A549 (cell line): ENCODE data around the gene P4HA2. TPM values are rescaled to one million over a fixed set of nuclear protein-coding genes. Genes with fewer than 3 reads are reported as not detected.

Source experiments
- ATAC-seq, 2 experiments: fragments of 200-7000 bp in 1 of 2; fragments of >200 bp in 1 of 2; cut with Nextera tagmentation in 1 of 2; cut with Tn5 transposase in 1 of 2; 3 replicates each; pipeline versions ENCODE4 v1.8.0 to v1.9.1; 2018 to 2020; ENCODE audit warnings: mild to moderate bottlenecking in 1 of 2, moderate library complexity in 1 of 2
- CTCF ChIA-PET: fragments of 300-600 bp; sonication (Branson Sonifier 250); formaldehyde crosslinking; extraction: SDS; loops from one replicate; lab custom pipeline; 2021; ENCODE audit warnings: antibody characterized with exemption, inconsistent platforms; lab: Yijun Ruan, JAX
- POLR2A ChIA-PET: fragments of 350-600 bp; formaldehyde crosslinking; extraction: SDS; loops from one replicate; lab custom pipeline; 2021; ENCODE audit warnings: antibody characterized with exemption, inconsistent platforms; lab: Yijun Ruan, JAX
- DNase-seq, 2 experiments: peaks; one replicate each; pipeline versions ENCODE4 v3.0.0 to v3.0.0-alpha.2; 2011 to 2016; ENCODE audit warnings: low read depth in 1 of 2, low spot score in 1 of 2
- FAIRE-seq: peaks from 2 replicates; lab custom pipeline; 2011; peaks lifted over from hg19 to GRCh38; lab: Jason Lieb, UNC
- H3K27ac ChIP-seq, 2 experiments: fragments of >200 bp; sonication (Bioruptor Twin); formaldehyde crosslinking; 3 replicates each; pipeline ENCODE4 v1.5.1; 2016 to 2017
- H3K4me1 ChIP-seq: fragments of >200 bp; sonication (Bioruptor Twin); formaldehyde crosslinking; 3 replicates; pipeline ENCODE4 v1.6.1; 2016
- H3K4me2 ChIP-seq: fragments of >200 bp; sonication (Bioruptor Twin); formaldehyde crosslinking; 3 replicates; pipeline ENCODE4 v1.6.1; 2016
- H3K4me3 ChIP-seq: fragments of >200 bp; sonication (Bioruptor Twin); formaldehyde crosslinking; 3 replicates; pipeline ENCODE4 v1.5.1; 2016
- H3K9me3 ChIP-seq: fragments of >200 bp; sonication (Bioruptor Twin); formaldehyde crosslinking; 3 replicates; pipeline ENCODE4 v1.6.1; 2016
- BCL3 ChIP-seq: fragments of >200 bp; sonication (Bioruptor Twin); formaldehyde crosslinking; IDR thresholded peaks from 3 replicates; pipeline ENCODE4 v1.6.1; 2016
- CBX2 ChIP-seq: fragments of 200-600 bp; sonication (generic); IDR thresholded peaks from 2 replicates; pipeline ENCODE4 v1.6.1; 2016; ENCODE audit warnings: low read depth, mild to moderate bottlenecking, borderline replicate concordance
- EHF ChIP-seq: fragments of 250-450 bp; sonication (Bioruptor Pico); IDR thresholded peaks from 2 replicates; pipeline ENCODE4 v1.5.0; 2020; ENCODE audit warnings: mild to moderate bottlenecking
- FOSB ChIP-seq: fragments of 250-450 bp; sonication (Bioruptor Pico); IDR thresholded peaks from 2 replicates; pipeline ENCODE4 v1.5.0; 2020; ENCODE audit warnings: mild to moderate bottlenecking, moderate library complexity
- FOXS1 ChIP-seq: fragments of 250-450 bp; sonication (Bioruptor Pico); IDR thresholded peaks from 2 replicates; pipeline ENCODE4 v1.5.0; 2020; ENCODE audit warnings: mild to moderate bottlenecking, moderate library complexity
- GATA3 ChIP-seq: IDR thresholded peaks from 2 replicates; pipeline ENCODE4 v1.6.1; 2012; ENCODE audit warnings: borderline replicate concordance
- HOXB13 ChIP-seq: fragments of 250-450 bp; sonication (Bioruptor Pico); IDR thresholded peaks from 2 replicates; pipeline ENCODE4 v1.5.0; 2020; ENCODE audit warnings: low read depth, mild to moderate bottlenecking, moderate library complexity
- KDM1A ChIP-seq: fragments of 200-600 bp; sonication (generic); IDR thresholded peaks from 2 replicates; pipeline ENCODE4 v1.6.1; 2016; ENCODE audit warnings: low read depth, mild to moderate bottlenecking
- MAFK ChIP-seq: fragments of 450-650 bp; IDR thresholded peaks from 2 replicates; pipeline ENCODE4 v1.6.1; 2014; ENCODE audit not compliant: partially characterized antibody
- MAX ChIP-seq: IDR thresholded peaks from 2 replicates; pipeline ENCODE4 v1.6.1; 2012
- NFE2L2 ChIP-seq: fragments of 150-350 bp; conservative IDR thresholded peaks from 2 replicates; pipeline ENCODE4 v1.6.1; 2014; ENCODE audit warnings: low read length
- NPAS2 ChIP-seq: fragments of 250-450 bp; sonication (Bioruptor Pico); IDR thresholded peaks from 2 replicates; pipeline ENCODE4 v1.8.0; 2022; ENCODE audit warnings: mild to moderate bottlenecking, moderate library complexity, borderline replicate concordance
- RAD21 ChIP-seq, 2 experiments: fragments of >200 bp in 1 of 2; sonication (Bioruptor Twin) in 1 of 2; formaldehyde crosslinking in 1 of 2; IDR thresholded peaks in 1 of 2; conservative IDR thresholded peaks in 1 of 2; 2 replicates in 1 of 2; 3 replicates in 1 of 2; pipeline ENCODE4 v1.6.1; 2012 to 2018; ENCODE audit warnings: inconsistent platforms in 1 of 2
- REST ChIP-seq: fragments of 200-600 bp; sonication (generic); IDR thresholded peaks from 2 replicates; pipeline ENCODE4 v1.6.1; 2016; ENCODE audit warnings: antibody characterized with exemption, mild to moderate bottlenecking, moderate library complexity
- RFX5 ChIP-seq: fragments of 450-650 bp; IDR thresholded peaks from 2 replicates; pipeline ENCODE4 v1.7.1; 2014; ENCODE audit warnings: antibody characterized with exemption, mild to moderate bottlenecking, moderate library complexity
- RNF2 ChIP-seq: fragments of 200-600 bp; sonication (generic); IDR thresholded peaks from 2 replicates; pipeline ENCODE4 v1.6.1; 2016; ENCODE audit warnings: low read depth, mild to moderate bottlenecking, antibody characterized with exemption, moderate library complexity, borderline replicate concordance
- TFCP2L1 ChIP-seq: fragments of 250-450 bp; sonication (Bioruptor Pico); IDR thresholded peaks from 2 replicates; pipeline ENCODE4 v1.5.0; 2021; ENCODE audit warnings: mild to moderate bottlenecking
- TP53 ChIP-seq: fragments of 250-450 bp; sonication (Bioruptor Pico); IDR thresholded peaks from 2 replicates; pipeline ENCODE4 v1.5.0; 2021; ENCODE audit warnings: mild to moderate bottlenecking, moderate library complexity
- ZC3H11A ChIP-seq: fragments of 450-650 bp; IDR thresholded peaks from 2 replicates; pipeline ENCODE4 v1.6.1; 2014; ENCODE audit warnings: antibody characterized with exemption, mild to moderate bottlenecking
- ZFP36 ChIP-seq: fragments of 450-650 bp; IDR thresholded peaks from 2 replicates; pipeline ENCODE4 v1.6.1; 2014; ENCODE audit warnings: borderline replicate concordance; ENCODE audit not compliant: partially characterized antibody
- WGBS: methylation state at CpG from one replicate; pipeline ENCODE4 v1.1.6; 2017; ENCODE audit errors: missing lambda C conversion rate; 5-methylcytosine and 5-hydroxymethylcytosine counted together
- polyA plus RNA-seq, 4 experiments: library from polyadenylated mRNA; depleted of rRNA in 3 of 4; stranded (reverse); fragments of >200 nt; fragmentation: RNase III in 1 of 4; extraction: RNeasy Plus Mini Kit Qiagen cat#74134 plus additional on column Dnase treatment in 1 of 4; gene quantifications; 2 replicates in 3 of 4; 3 replicates in 1 of 4; pipeline ENCODE4 v1.2.3, GENCODE V29; 2011 to 2017
- TF ChIP-seq, protein P1 (sequence below): IDR thresholded peaks from 2 replicates; pipeline ENCODE4 v1.6.1; 2012

P4HA2 gene
- polyA plus RNA-seq, 2 of the 4 experiments (the other 2 are of a cell fraction), result 36.4 to 45.0 TPM

DNA sequence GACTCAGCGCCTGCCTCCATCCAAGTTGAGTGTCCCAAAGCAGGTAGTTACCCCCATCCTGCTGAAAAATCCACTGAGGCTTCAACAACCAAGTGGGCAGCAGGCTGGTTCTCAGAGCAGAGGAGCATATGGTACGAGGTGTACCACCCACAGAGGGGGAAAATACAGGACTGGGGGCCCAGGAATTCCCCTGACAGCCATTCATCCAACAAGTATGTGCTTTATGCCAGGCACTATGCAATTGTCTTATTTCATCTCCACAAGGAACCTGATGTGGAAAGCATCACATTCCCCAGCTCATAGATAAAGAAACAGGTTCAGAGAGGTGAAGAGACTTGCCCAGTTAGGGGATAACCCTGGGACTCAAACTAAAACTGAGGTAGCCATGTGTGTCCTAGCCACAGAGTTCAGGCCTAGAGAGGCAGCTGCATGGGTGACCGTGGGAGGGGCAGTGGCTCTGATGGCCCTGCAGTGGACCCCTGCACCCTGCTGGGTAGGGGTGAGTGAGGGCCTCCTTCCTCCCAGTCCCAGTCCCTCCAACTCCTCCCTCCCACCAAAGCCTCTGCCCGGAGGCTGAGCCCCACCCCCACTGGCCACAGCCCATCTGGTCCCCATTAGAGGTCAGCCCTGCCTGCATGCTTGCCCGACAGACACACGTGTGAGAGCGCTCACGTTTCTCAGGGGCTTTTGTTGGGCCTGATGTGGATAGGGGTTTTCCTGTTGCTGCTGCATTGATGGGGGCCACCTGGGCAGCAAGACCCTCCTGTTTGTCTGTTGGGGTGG, 41.3 kb upstream of the P4HA2 start:
- 71% methylated on average over 4 of the region's 8 CpGs for WGBS
- ATAC-seq (no peak), FAIRE-seq (no peak), DNase-seq (no peak)
- ChIA-PET POLR2A (no interaction called here), CTCF (interaction anchor here (0.6 to 2.4 kb wide), 4 partner anchors 22 to 206 kb away, joined by 3 to 7 read pairs (median 4); no protein-coding TSS in a partner anchor)
- H3K4me1 ChIP-seq, result peaks cover 32% of the 10 kb centered on the region
- no peaks in the 10 kb centered on the region for H3K9me3 ChIP-seq
- TF ChIP-seq TFCP2L1 (CRISPR knock-in tag) (no peak), MAX (0 out of 2 replicates have a peak, but pooled peaks have one; percentile 22), MAFK (no peak), RFX5 (no peak), NFE2L2 (no peak), BCL3 (no peak)
- H3K27ac ChIP-seq, result peak overlapping the region in 1 of 2 experiments; percentile 42; a peak in 2 of 6 replicates
- H3K4me3 ChIP-seq, result no peak overlapping the region
- H3K4me2 ChIP-seq, result no peak overlapping the region

GRCh38 chr5:132267931-132268768, 40.5 kb upstream of the P4HA2 start:
- peaks cover 40% of the 10 kb centered on the region for H3K4me1 ChIP-seq
- FAIRE-seq, result no peak

More at GRCh38 chr5:132267931-132268768, 40.5 kb upstream of the P4HA2 start:
- 76% methylated on average over 2 of the region's 6 CpGs for WGBS
- no peak for TF ChIP-seq KDM1A
- TF ChIP-seq, protein P1, sequence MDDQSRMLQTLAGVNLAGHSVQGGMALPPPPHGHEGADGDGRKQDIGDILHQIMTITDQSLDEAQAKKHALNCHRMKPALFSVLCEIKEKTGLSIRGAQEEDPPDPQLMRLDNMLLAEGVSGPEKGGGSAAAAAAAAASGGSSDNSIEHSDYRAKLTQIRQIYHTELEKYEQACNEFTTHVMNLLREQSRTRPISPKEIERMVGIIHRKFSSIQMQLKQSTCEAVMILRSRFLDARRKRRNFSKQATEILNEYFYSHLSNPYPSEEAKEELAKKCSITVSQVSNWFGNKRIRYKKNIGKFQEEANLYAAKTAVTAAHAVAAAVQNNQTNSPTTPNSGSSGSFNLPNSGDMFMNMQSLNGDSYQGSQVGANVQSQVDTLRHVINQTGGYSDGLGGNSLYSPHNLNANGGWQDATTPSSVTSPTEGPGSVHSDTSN, result no peak
- no peak for TF ChIP-seq RAD21 (conservative IDR thresholded peaks at IDR 0.05 in 1 of 2, IDR thresholded peaks at IDR 0.05 in 1 of 2)
- TF ChIP-seq EHF (CRISPR knock-in tag), result no peak
- no peak for TF ChIP-seq NPAS2 (CRISPR knock-in tag)
- no peak for TF ChIP-seq CBX2
- TF ChIP-seq ZFP36, result no peak
- TF ChIP-seq ZC3H11A, result no peak
- no peak for TF ChIP-seq RNF2
- TF ChIP-seq HOXB13 (CRISPR knock-in tag), result no peak
- TF ChIP-seq BCL3, result no peak
- TF ChIP-seq FOSB (CRISPR knock-in tag), result no peak
- TF ChIP-seq TP53 (CRISPR knock-in tag), result no peak
- no peak for TF ChIP-seq TFCP2L1 (CRISPR knock-in tag)
- no peak for TF ChIP-seq FOXS1
- no peak for TF ChIP-seq GATA3
- no peak for TF ChIP-seq REST
- TF ChIP-seq, all 56 proteins: peak for 0
- Histone ChIP-seq H3K9me3 (no peaks in the 10 kb centered on the region), H3K27ac (peak overlapping the region in 1 of 2 experiments; percentile 42; a peak in 2 of 6 replicates), H3K4me3 (no peak overlapping the region), H3K4me2 (no peak overlapping the region)
- POLR2A ChIA-PET, result interaction anchor here (1.2 kb wide), 1 partner anchor 40 kb away, joined by 3 read pairs; the partner anchor contains the start of gene P4HA2
- CTCF ChIA-PET, result interaction anchor here (1.0 to 2.4 kb wide), 6 partner anchors 15 to 205 kb away, joined by 3 to 7 read pairs (median 4); no protein-coding TSS in a partner anchor
- ATAC-seq (no peak), DNase-seq (no peak)
